GM21447 (cell line): ENCODE data around the gene PINLYP.

Experiments
- ATAC-seq: cut with Tn5 transposase; IDR thresholded peaks from one replicate; pipeline ENCODE4 v1.9.1; 2021; ENCODE audit not compliant: unreplicated experiment

Gene PINLYP

DNA sequence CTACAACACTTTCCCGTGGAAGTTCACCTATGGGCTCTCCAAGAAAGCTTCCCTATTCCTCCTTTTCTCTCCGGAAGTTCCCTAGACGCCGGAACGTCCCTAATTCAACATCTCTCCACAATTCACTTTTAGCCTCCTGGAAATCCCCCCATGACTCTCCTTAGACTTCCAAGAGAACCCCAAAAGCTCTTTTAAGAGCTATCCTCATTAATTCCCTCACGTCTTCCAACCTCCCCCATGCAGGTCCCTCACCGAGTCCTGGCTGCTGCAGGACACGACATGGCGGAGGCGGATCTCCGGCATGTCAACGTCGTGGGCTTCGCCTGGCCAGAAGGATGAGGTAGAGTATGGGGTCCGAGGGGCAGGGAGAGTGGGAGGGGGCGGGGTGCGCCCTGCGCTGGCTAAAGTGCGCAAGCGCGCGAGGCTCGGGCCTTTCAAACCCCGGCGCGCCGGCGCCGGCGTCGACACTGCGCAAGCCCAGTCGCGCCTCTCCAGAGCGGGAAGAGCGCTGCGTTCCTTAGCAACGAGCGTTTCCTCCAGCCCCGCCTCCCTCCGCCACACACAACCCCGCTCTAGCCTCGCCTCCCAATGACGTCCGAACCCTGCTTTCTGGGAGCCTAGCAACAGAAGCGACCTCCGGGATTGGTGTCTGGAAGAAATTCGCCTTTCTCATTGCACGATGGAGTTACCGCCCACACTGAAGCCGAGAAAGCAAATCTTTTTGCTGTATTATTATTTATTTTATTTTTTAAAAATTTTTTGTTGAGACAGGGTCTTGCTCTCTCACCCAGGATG is at the start of gene PINLYP, which contains the start of gene XRCC1:
TSS of gene PINLYP (plus strand) at position 646 of the 795 bp plus-strand sequence. CDS start 1,391 bp downstream, outside the sequence.
TSS of gene XRCC1 (minus strand) at position 372 of the 795 bp plus-strand sequence. CDS start at position 303, 69 bp downstream.
- peak; percentile 93 for ATAC-seq

DNA sequence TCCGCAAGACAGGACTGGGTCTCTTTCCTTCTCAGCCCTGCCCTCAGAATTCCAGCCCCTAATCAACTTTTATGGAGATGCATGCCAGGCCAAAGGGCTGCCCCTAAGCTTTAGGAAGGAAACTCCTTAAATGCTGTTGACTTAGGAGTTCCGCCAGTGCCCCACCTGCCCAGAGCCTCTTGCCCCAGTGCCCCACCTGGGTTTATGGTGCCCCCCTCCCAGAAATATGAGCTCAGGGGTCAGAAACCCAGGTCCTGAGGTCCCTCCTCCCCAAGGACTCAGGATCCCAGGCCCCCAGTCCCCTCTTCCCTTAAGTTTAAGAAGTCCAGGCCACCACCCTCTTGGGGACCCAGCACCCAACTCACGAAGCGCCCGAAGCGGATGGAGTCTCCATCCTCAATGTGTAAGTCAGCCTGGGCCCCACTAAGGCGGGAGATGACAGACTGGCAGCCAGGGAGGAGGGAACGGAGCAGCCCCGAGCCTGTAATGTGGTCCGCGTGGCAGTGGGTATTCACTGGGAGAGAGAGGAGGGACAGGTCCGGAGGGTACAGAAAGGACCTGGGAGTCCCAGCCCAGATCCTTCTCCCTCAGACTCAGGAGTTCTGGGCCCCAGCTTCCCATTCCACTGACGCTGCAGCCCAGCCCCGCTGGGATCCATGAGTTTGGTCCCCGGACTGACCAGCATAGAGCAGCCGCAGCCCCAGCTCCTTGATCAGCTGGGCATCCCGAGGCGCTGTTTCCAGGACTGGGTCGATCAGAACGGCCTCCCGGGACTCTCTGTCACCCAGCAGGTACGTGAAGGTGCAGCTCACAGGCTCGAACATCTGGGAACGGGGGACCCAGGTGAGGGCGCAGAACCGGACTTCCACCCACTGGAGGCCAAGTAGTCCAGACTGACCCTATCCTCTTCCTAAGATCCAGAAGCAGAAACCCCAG is 49.5 kb upstream of the PINLYP start:
- no peak for ATAC-seq

DNA sequence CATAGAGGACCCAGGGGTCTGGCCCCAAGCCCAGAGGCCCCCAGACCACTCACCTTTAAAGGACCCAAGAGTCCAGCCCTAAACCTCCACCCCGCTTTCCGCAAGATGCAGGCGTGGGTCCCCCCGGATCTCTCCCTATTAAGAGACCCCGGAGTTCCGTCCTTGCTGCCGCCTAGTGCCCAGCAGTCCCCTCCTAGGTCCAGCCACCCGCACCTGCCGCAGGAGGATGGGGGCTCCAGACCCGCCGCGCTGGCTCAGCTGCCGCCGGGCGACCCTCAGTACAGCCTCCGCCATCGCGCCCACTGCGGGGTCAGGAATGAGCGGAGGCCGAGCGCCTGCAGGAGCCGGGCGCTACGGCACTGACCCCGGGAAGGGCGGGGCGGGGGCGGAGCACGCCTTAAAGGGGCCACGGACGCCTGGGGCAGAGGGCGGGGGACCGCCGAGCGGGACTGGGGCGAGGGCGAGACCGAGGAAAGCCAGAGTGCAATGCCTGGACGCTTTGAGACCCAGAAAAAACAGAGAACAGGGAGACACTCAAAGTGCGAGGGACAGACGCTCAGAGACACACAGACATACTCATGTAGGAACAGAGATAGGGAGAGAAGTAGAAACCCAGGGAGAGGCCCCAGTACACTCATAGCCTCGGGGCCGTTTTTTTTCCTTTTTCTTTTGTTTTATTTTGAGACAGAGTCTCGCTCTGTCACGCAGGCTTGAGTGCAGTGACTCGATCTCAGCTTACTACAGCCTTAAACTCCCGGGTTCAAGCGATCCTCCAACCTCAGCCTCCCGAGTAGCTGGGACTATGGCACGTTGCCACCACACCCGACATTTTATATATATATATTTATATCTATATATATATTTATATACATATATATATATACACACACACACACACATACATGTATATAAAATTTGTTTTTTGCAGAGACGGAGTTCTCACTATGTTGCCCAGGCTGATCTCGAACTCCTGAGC is 48.4 kb upstream of the PINLYP start, which contains the start of gene ETHE1:
TSS of gene ETHE1 (minus strand) at position 318 of the 976 bp plus-strand sequence. CDS start at position 294, 24 bp downstream.
- peak; percentile 60 for ATAC-seq

DNA sequence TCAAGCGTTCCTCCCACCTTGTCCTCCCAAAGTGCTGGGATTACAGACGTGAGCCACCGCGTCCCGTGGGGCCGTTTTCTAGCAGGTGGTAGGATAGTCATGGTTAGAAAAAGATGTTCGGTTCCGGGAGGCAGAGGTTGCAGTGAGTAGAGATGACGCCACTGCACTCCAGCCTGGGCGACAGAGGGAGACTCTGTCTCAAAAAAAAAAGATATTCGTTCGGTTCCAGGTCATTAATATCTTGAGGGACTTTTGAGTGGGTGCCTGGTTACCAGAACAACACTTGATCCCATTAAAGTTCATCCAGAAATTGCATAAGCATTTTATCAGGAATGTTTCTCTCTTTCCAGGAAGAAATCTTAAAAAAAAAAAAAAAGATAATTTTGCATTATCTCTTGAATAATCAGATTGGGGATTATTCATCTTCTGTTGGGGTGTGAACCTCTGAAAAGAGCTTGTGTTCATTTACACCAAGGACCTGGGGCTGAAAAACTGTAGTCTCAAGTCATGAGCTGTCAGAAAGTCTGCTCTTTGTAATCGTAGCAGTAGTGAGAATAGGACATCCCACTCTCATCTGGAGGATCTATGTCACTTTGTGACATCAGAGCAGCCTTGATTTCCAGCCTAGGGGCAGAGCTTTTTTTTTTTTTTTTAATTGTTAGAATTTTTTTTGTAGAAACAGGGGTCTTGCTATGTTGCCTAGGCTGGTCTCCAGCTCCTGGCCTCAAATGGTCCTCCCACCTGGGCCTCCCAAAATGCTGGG is 47.6 kb upstream of the PINLYP start:
- ATAC-seq = no peak

DNA sequence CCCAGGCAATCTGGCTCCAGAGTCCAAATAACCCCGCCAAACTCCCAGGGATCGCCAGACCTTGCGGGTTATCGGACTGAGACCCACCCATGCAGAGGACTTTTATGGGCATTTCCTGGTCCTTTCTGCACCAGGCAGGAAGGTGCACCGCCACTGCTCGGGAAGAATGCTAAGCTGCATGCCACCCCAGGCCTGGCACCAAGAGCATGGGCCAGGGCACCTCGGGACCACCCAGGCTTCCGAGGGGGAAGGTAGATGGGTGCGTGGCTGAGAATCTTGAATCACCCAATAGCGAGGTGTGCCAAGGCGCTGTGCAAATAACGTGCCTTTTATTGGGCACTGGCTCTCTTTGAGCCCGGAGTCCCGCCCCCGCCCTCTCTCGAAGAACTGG is 43.0 kb upstream of the PINLYP start:
- no peak for ATAC-seq

GRCh38 chr19:43532962-43533545 is 42.5 kb upstream of the PINLYP start, which contains the start of gene ZNF575:
ZNF575 (plus strand) TSS chr19:43533188; CDS start chr19:43534423, 1,235 bp downstream.
- ATAC-seq = peak; percentile 48

GRCh38 chr19:43533546-43534304 is 41.9 kb upstream of the PINLYP start:
- ATAC-seq = peak; percentile 54

GRCh38 chr19:43534305-43534815 is 41.2 kb upstream of the PINLYP start:
- ATAC-seq = no peak

DNA sequence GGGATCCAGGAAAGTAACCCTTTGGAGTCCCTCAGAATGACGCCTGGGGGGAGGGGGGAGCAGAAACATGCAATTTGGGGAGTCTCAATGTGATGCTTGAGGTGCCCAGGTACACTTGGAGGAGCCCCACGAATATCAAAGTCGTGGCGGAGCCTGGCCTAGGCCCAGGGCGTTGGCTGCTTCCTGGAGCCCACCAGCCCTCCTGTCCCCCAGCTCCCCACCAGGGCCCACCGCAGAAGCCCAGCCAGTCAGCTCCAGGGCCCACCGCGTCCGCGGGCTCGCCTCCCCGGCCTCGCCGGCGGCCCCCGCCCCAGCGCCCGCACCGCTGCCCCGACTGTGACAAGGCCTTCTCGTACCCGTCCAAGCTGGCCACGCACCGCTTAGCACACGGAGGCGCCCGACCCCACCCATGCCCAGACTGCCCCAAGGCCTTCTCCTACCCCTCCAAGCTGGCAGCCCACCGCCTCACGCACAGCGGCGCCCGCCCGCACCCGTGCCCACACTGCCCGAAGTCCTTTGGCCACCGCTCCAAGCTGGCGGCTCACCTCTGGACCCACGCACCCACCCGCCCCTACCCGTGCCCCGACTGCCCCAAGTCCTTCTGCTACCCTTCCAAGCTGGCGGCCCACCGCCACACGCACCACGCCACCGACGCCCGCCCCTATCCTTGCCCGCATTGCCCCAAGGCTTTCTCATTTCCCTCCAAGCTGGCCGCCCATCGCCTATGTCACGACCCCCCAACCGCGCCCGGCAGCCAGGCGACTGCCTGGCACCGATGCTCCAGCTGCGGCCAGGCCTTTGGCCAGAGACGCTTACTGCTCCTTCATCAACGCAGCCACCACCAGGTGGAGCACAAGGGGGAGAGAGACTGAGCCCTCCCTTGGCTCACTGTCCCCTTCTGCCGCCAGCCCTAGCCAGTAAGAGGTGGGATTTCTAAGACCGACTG is 40.5 kb upstream of the PINLYP start:
- no peak for ATAC-seq

DNA sequence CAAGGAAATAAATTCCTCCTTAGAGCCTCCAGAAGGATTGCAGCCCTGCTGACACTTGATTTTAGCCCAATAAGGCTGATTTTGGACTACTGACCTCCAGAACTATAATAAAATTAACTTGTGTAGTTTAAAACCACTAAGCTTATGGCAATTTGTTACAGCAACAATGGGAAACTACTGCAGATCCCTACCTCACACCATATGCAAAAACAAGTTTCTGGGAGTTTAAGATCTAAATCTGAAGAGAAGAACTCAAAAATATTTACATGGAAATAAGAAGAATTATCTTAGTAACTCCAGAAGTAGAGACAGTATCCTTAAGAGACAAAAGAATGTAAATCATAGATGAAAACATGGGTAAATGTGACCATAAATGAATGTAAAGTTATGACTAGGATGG is 36.7 kb upstream of the PINLYP start:
- no peak for ATAC-seq

DNA sequence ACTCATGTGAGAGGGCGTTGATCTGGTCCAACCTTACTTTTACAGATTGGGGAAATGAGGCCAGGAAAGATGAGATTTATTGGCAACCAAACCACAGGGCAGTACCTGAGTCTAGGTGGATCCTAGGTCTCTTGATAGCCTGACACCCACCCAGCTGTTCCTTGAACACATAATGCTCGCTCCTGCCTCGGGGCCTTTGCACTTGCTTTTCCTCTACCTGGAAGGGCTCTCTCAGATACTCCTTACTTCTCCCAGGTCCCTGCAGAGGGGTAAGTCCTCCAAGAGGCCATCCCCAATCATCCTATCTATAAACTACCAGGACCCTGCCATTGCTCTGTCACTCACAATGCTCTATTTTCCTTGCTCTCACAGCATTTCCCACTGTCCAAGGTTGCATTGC is 35.2 kb upstream of the PINLYP start:
- ATAC-seq = no peak

- no peak for ATAC-seq
These were observed 33.5 kb upstream of the PINLYP start for GRCh38 chr19:43541920-43542650.

- no peak for ATAC-seq
These were observed 31.5 kb upstream of the PINLYP start for GRCh38 chr19:43544077-43544476.

DNA sequence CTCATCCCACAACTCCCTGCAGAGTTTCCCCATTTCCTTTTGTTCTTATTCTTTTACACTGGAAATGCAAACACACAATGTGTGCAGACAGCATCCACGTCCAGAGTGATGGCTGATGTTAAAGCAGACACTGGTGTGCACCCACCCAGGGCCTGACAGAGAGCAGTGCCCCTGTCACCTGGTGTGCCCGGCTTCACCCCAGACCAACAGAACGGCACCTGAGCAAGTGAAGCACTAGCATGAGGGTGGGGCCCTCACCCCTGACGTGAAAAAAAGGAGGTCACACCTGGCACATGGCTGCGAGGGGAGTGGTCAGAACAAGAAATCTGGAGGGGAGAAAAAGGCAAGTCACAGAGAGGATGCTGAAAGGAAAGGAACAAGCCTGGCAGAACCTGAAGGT is 30.3 kb upstream of the PINLYP start:
- no peak for ATAC-seq

- ATAC-seq = no peak
These were observed 29.6 kb upstream of the PINLYP start for GRCh38 chr19:43545981-43546380.

DNA sequence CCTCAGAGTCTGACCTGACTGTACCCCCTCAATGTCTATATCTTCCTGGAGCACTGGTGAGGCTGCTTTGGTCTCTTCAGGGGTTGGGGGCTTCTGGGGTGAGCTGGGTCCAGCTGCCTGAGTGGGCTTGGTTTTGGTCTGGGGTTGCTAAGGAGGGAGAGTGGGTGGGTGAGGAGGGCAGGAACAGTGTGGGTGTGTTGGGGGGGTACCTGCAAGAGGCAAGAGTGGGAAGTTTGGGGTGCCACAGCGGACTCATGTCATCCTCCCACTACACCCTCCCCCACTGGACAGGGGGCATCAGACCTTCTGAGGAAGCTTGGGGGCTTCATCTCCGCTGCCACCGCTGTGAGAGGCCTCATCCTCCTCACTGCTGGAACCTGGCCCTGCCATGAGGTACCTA is 29.0 kb upstream of the PINLYP start:
- ATAC-seq = no peak
